HG03045 (cell line): ENCODE measurements around the gene LDHAL6B.
A peak's percentile ranks its signal among the peaks of the same experiment; 100 is the strongest.

Source experiments
- ATAC-seq: cut with Tn5 transposase; IDR thresholded peaks from one replicate; pipeline ENCODE4 v1.9.1; 2021; ENCODE audit warnings: mild to moderate bottlenecking, moderate library complexity; ENCODE audit not compliant: unreplicated experiment

The LDHAL6B gene

DNA sequence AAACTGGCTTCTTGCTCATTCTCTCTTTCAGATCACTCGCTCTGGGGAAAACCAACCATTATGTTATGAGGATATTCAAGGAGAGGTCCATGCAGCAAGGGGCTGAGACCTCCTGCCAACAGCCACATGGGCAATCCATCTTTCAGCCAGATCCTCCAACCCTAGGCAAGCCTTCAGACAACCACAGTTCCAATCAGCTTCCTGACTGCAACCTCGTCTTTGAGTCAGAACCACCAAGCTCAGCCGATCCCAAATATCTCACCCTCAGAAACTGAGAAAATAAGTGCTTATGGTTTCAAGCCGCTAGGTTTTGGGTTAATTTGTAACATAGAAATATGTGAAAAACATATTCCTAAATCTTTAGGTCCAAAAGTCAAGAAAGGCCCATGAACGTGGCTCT, 10.3 kb downstream of the LDHAL6B start:
- ATAC-seq = no peak

GRCh38 chr15:59217876-59218498, 11.3 kb downstream of the LDHAL6B start:
- ATAC-seq = no peak

- ATAC-seq = no peak
Observed at GRCh38 chr15:59218710-59219109, 12.1 kb downstream of the LDHAL6B start.

GRCh38 chr15:59221511-59222505, 15.2 kb downstream of the LDHAL6B start:
- no peak for ATAC-seq

DNA sequence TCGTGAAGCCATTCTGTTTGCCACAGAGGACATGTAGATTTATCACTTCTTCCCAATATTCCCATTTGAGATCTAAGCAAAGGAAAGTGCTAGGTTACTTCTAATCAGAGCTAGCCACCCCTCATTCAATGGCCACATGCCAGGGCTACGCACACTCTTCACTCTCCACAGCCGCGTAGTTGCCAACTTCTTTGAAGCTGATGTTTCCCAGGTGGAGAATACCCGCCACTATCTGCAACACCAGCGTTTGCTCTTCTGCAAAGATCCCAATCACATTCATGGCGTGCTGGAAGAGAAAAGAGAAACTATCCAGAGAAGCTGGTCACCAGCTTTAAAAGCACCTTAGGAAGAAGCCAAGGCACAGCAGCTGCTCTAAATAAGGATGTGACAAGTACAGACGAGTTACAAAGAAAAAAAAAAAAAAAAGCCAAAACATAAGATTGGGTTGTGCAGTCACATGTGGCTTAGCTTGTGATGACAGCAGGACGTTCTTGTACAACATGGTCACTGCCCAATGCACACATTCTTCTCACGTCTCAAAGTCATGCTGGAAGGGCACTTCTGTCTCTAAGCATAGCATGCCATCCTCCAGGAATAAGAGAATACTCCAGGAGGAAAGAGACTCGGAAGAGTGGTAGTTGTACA, 16.4 kb downstream of the LDHAL6B start:
- no peak for ATAC-seq

DNA sequence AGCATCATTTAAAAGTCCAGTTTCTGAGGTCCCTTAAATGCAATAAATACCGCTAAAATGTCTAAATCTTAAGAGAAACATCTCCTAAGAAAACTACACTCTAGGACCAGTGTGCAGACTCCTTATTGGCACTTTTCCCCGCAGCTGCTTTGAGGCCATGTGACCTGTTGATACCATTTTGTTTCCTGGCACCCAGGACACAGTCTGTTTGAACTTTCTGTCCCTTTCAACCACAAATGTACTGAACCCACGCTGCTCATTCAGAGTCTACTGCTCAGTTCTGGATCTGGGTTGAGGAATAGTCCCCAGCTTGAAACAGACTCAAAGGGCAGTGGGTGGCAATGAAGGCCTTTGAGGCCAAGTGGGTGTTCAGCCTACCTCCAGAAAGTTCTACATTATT, 17.1 kb downstream of the LDHAL6B start:
- ATAC-seq = no peak

DNA sequence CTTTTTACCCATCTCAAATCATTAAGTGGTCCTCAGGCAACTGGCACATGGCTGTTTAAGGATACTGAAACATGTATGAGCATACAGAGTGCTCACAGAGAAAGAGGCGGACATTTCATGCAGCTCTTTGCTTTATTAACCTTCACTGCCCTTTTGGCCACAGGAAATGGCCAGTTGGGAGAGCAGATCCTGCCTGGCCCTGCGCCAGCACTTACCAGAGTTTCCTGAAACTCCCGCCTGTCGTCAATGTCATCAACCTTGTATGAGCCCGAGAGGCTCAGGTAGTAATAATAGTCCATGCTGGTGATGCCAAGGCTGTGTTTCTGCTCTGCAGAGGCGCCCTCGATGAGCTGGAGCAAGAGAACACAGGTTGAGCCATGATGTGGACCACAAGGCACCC, 17.8 kb downstream of the LDHAL6B start:
- ATAC-seq = no peak

DNA sequence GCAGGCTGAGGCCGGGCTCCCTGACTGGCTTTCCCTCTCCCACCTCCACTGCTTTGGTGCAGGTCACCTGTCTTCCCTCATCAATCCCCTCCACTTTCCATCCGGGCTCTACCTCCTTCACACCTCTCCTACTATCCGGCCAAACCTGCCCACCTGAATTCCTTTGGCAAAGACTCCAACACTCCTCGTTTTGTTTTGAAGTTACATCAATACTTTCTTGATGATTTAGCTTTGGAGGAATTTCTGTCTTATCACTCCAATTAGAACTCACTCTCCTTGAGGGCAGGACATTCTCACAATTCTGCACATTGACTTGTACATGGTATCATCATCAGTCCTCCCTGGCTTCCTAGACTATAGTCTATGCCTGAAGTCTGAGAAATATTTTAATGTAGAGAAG, 20.4 kb downstream of the LDHAL6B start:
- ATAC-seq = no peak

DNA sequence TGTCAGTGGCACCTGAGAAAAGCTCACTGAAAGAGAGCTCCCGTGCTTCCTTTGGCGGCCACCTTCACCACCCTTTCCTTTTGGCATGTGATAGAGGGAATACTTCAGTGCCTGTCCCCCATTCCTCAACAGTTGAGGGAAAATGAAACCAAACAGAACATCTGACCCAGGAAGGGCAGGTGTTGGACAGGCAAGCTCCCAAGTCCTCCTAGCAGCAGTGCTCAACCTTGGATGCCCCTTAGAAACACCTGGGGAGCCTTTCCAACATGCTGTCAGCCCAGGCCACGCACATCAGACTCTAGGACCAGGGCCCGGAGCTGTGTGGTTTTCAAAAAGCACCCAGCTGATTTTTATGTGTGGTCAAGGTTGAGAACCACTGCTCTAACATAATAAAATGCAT, 22.4 kb downstream of the LDHAL6B start:
- no peak for ATAC-seq

DNA sequence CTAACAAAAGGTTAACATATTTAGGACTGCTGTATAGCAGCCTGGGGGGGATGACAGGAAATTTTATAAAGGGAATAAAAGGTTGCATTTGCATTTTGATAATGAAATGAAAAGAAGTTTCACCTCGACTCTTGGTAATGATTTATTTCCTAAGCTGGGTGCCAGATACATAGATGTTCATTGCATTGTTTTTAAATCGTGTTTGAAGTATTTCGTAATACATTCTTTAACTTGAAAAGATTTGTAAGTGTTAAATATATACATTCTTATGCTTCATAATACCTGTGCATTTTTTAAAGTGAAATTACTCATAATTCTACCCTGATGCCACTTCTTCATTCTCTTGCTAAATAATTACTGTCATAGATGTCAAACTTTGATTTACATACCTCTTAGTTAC, 22.8 kb downstream of the LDHAL6B start:
- ATAC-seq = no peak

- ATAC-seq = no peak
Observed at GRCh38 chr15:59230531-59231055, 23.9 kb downstream of the LDHAL6B start.

DNA sequence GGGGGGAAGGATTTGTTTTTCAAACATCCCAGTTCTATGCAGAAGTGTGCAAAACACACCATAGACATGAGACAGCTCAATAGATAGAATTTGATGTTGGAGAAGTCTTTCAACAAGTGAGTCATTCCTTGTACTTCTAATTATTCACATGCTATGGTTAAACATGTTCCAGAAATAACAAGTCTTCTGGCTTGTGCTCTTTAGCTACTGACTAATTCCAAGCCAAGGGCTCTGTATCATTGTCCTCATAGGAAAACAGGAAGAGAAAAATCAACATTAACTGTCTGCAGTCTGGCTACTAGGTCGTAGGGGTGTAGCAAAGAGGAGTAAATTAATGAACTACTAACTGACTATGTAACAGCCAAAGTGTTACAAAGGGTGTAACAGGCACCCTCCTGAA, 25.8 kb downstream of the LDHAL6B start:
- no peak for ATAC-seq

DNA sequence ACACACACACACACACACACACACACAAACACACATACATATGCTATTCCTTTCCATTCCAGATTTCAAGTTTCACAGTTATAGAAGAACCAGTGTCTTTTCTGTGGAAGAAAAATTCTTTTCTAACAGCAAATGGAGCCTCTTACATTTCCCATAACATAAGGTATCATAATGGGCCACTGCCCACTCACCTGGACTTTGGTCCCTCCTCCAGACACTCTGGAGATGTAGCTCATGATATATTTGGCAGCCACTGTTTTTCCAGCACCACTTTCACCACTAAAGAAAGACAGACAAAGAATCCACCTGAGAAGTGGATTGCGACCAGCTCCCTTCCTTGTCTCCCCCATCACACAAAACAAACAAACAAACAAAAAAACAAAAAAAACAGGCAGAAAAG, 29.8 kb downstream of the LDHAL6B start:
- ATAC-seq = no peak

- peak; percentile 56 for ATAC-seq
Observed at GRCh38 chr15:59237119-59237855, 30.6 kb downstream of the LDHAL6B start.

DNA sequence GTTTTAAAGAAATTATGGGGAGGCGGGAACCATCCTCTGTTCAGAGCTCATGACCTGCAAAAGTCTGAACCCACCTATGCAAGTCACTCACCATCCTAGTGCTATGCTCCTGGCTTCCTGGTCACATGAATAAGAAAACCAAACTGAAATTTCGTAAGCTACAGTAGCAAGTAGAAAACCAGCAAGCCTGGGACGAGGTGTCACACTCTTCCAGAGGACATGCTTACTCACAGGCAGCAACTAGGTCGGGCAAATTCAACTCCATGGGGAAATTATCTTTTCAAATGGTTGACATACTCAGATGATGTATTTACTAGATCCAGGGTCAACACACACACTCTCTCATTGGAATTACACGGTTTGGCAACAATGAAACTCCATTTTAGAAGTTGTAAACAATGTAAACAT, 31.3 kb downstream of the LDHAL6B start:
- peak; percentile 54 for ATAC-seq

DNA sequence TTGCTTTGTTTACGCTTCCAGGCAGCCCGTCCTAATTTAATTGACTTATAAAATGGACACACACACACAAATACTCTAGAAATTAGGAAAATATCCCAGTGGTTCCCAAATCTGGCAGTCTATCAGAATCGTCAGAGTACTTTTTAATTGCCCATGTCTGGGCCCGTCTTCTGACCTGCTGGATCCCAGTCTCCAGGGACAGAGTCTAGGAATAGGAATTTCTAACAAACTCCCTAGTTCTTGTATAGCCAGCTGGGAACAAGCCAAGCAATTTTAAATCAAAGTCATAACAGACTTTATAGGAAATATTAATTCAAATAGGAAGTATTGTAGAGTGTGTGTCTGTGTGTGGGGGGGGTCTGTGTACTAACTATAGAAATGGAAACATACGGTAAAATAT, 33.4 kb downstream of the LDHAL6B start:
- no peak for ATAC-seq

GRCh38 chr15:59242649-59243048, 36.0 kb downstream of the LDHAL6B start:
- no peak for ATAC-seq

GRCh38 chr15:59243622-59244021, 37.0 kb downstream of the LDHAL6B start:
- ATAC-seq = no peak

DNA sequence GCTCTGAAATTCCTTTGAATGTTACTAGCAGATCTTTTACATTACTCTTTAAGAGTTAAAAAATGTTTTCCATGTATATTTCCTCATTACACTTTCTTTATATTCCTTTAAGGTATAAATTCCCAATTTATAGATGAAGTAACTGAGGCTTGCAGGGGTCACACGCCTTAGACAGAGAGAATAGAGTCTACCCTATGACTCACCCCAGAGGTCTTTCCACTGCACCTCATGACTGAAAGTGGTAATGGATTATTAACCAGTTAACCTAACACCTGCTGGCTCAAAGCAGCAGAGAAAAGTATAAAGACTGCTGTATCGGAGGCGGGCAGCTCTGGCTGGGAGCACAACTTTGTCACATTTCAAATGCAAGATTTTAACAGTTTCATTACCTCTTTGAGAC, 37.7 kb downstream of the LDHAL6B start:
- ATAC-seq = peak; percentile 80

DNA sequence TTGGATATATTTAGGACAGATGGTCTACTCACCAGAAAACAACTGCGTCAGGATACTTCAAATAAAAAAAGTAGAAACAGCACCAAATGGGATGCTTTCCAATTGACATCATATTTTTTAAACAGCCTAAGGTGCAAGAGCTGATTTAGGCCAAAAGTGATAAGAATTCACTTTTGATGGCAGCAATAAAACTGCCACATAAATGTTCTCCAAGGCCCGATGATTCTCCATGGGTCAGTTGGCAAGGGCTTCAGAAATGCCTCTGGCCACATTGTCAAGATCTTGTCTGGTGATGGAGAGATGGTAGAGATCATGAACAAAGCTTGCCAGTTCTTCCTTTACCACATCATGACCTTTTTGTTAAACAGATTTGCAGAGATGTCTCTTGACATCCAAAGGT, 38.9 kb downstream of the LDHAL6B start:
- no peak for ATAC-seq

- no peak for ATAC-seq
Observed at GRCh38 chr15:59247364-59247763, 40.7 kb downstream of the LDHAL6B start.
